NCI-H345 (cell line): ENCODE data around the gene UBR1.
A peak's percentile ranks its signal among the peaks of the same experiment; 100 is the strongest.

ENCODE experiments used
- DNase-seq: peaks from one replicate; lab custom pipeline; 2025; lab: John Stamatoyannopoulos, UW

UBR1 gene

GRCh38 chr15:43107751-43108150 lies 1.9 kb upstream of the UBR1 start:
- DNase-seq = no peak

GRCh38 chr15:43106486-43106829 lies 620 bp upstream of the UBR1 start:
- no peak for DNase-seq

- peak; percentile 3 for DNase-seq
These were observed 631 bp downstream of the UBR1 start for GRCh38 chr15:43105077-43105736.

GRCh38 chr15:43104426-43104825 lies 1.4 kb downstream of the UBR1 start:
- DNase-seq = no peak

- no peak for DNase-seq
These were observed 1.9 kb downstream of the UBR1 start for GRCh38 chr15:43103907-43104306.

- no peak for DNase-seq
These were observed 3.7 kb downstream of the UBR1 start for GRCh38 chr15:43102187-43102586.

GRCh38 chr15:43100971-43101370 lies 4.9 kb downstream of the UBR1 start:
- no peak for DNase-seq

GRCh38 chr15:43099105-43099845 lies 6.6 kb downstream of the UBR1 start:
- no peak for DNase-seq

GRCh38 chr15:43096411-43096810 lies 9.4 kb downstream of the UBR1 start:
- DNase-seq = no peak

- DNase-seq = no peak
These were observed 10.0 kb downstream of the UBR1 start for GRCh38 chr15:43095708-43096347.

GRCh38 chr15:43095243-43095642 lies 10.6 kb downstream of the UBR1 start:
- no peak for DNase-seq

GRCh38 chr15:43094416-43095030 lies 11.3 kb downstream of the UBR1 start:
- DNase-seq = no peak

GRCh38 chr15:43093026-43093425 lies 12.8 kb downstream of the UBR1 start:
- DNase-seq = no peak

- DNase-seq = no peak
These were observed 14.0 kb downstream of the UBR1 start for GRCh38 chr15:43091859-43092258.

GRCh38 chr15:43086551-43086950 lies 19.3 kb downstream of the UBR1 start:
- no peak for DNase-seq

GRCh38 chr15:43085921-43086320 lies 19.9 kb downstream of the UBR1 start:
- no peak for DNase-seq

- no peak for DNase-seq
These were observed 23.3 kb downstream of the UBR1 start for GRCh38 chr15:43082509-43082908.

- DNase-seq = no peak
These were observed 24.6 kb downstream of the UBR1 start for GRCh38 chr15:43081283-43081682.

- DNase-seq = no peak
These were observed 34.4 kb downstream of the UBR1 start for GRCh38 chr15:43071451-43071850.

GRCh38 chr15:43070893-43071292 lies 34.9 kb downstream of the UBR1 start:
- DNase-seq = no peak

- DNase-seq = no peak
These were observed 35.6 kb downstream of the UBR1 start for GRCh38 chr15:43070249-43070648.

GRCh38 chr15:43067717-43068461 lies 37.9 kb downstream of the UBR1 start:
- DNase-seq = no peak
